Activated CD4-positive, alpha-beta T cell treated with anti-CD3 and anti-CD28 coated beads, Interleukin-2, amount 50 U/mL, for 1 hour (primary cell): ENCODE results near the gene FBXO24.
"Not testable (repeated sequence)": the region's sequence is repeated elsewhere in the genome, so short reads cannot be mapped to it uniquely, and the experiment has no call there.

Source experiments
- DNase-seq: peaks from one replicate; pipeline ENCODE4 v3.0.0-alpha.2; 2020

Gene FBXO24, protein sequence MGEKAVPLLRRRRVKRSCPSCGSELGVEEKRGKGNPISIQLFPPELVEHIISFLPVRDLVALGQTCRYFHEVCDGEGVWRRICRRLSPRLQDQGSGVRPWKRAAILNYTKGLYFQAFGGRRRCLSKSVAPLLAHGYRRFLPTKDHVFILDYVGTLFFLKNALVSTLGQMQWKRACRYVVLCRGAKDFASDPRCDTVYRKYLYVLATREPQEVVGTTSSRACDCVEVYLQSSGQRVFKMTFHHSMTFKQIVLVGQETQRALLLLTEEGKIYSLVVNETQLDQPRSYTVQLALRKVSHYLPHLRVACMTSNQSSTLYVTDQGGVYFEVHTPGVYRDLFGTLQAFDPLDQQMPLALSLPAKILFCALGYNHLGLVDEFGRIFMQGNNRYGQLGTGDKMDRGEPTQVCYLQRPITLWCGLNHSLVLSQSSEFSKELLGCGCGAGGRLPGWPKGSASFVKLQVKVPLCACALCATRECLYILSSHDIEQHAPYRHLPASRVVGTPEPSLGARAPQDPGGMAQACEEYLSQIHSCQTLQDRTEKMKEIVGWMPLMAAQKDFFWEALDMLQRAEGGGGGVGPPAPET

DNA sequence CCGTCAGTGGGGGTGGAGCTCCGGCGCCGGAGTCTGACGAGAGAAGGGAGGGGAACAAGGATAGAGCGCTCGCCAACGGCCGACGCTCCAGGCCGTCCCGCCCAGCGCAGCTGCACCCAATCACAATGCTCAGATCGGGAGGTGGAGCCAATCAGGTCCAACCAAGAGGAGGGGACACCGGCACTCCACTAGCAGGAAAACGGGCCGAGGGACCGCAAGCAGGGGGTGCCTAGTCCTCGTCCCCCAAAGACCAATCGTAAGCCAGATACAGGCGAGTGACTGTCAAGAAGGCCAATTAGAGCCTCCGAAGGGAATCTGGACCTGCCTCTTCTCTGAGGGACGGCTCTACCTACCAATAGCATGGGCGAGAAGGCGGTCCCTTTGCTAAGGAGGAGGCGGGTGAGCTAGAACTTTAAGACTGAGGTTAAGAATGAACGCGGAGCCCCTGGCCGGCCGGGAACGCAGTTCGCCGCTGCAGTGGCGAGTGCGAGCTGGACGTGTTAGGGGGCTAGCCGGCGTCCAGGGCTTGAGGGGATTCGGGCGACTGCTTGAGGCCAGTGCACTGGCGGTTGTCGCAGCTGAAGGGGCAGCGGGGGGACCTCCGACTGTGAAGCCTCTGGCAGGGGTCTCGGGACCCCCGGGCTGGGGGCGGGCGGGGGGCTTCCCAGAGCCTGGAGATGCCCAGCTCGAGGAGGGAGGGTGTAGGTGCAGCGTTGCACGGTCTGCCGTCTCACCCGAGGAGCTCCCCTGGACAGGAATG, at the start of gene FBXO24:
Gene FBXO24, plus strand, starts transcription at position 63 of the 760 bp plus-strand sequence. Its CDS starts 298 bp downstream, at position 361.
- DNase-seq: peak; percentile 99

GRCh38 chr7:100536695-100537094, 49.4 kb upstream of the FBXO24 start:
- DNase-seq: not testable (repeated sequence)

GRCh38 chr7:100538348-100538653, 47.8 kb upstream of the FBXO24 start:
- DNase-seq: no peak

DNA sequence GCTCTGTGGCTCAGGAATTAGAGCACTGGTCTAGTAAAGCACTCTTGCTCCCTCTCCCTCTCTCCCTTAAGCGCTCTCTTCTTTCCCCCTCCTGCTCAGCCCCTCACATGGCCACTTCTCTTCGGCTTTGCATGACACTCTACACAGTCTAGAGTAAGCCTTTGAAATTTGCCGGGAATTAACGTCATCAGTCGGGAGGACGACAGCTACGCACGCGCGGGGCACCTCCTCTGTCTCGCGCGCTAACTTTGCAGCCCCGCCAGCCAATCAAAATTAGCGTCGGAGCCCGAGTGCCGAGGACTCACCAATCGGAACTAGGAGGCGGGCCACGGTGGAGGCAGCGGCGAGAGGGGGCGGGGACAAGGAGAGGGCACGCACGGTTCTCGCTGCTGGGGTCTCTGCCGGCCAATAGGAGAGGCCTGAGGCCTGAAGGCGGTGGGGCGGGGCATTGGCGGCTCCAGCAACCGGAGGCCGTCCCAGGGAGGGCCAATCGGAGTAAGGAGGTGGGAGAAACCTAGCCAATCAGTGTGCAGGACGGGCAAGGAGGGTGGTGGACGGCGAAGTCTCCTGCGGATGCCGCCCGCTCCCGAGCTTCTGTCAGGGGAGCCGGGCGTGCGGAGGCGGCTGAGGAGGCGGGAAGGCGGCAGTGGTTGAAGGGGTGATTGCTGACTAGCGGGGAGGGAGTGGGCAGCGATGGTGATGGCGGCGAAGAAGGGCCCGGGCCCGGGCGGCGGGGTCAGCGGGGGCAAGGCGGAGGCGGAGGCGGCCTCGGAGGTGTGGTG, 47.3 kb upstream of the FBXO24 start, which contains the start of gene AGFG2:
Gene AGFG2, plus strand, starts transcription at position 550 of the 782 bp plus-strand sequence. Its CDS starts 144 bp downstream, at position 694.
- peak; percentile 100 for DNase-seq

GRCh38 chr7:100539436-100540006, 46.6 kb upstream of the FBXO24 start:
- DNase-seq: no peak

DNA sequence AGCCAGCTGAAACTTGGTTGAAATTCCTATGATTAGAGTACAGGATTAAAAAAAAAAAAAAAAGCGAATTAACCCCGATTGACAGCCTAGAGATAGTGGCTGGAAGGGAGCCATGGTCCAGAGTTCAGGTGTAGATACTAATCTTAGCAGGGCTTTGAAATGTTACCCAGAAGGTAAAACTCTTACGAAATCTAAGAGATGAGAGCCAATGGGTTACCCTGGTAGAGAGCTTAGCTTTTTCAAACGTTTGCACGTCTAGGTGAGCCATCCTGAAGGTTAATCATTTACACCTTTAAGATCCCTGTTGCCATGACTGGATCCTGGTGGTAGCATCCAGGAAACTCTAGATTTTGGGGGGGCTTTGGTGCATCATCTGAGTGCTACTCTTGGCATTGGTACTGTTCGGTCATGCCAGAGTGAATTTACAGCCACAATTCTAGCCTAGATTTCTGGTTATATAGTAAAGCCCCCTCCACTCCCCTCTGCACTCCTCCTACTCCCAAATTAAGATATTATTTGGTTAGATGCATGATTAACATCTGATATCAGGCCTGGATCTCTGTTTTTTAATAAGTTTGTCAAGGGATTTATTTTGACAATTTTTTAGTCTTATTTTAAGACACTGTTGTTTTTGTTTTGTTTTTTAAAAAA, 45.9 kb upstream of the FBXO24 start:
- no peak for DNase-seq

GRCh38 chr7:100541309-100541708, 44.8 kb upstream of the FBXO24 start:
- not testable (repeated sequence) for DNase-seq

GRCh38 chr7:100543586-100543985, 42.5 kb upstream of the FBXO24 start:
- DNase-seq: no peak

GRCh38 chr7:100544386-100544785, 41.7 kb upstream of the FBXO24 start:
- DNase-seq: no peak

GRCh38 chr7:100544967-100545359, 41.2 kb upstream of the FBXO24 start:
- DNase-seq: no peak

GRCh38 chr7:100545360-100546128, 40.6 kb upstream of the FBXO24 start:
- DNase-seq: peak; percentile 46

DNA sequence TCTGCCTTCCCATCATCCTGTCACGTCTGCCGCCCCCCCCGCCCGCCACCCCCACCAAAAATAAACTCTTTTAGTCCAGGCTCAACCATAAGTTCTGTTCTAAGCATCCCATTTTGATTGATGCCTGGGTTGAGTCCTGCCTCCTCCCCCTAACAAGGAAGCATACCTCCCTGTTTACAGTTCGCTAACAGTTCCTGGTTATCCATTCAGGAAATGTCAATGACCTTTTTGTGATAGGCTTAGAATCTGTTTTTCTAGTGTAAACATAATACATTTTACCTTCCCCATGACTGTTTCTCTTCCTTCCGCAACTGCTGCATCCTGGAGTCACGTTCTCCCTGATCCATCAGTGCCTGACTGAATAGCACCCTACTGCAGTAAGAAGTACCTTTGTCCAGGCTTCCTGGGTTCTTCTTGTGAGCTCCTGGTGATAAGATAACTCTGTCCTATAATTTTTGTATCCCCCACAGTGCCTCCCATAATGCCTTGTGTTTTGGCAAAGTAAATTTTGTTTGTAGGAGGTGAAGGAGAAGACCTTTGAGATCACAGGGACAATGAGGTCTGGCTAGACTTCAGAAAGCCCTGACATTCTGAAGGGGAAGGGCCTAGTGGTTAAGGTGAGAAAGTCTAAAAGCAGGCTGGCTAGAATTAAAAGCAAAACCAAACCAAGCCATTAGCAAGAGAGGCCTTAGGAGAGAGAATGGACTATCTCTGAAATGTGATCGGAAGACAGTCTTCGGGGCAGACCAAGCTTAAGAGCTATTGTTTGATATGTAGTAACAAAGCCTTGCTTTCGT, 39.8 kb upstream of the FBXO24 start:
- DNase-seq: no peak

- no peak for DNase-seq
Observed at GRCh38 chr7:100546926-100547800, 39.0 kb upstream of the FBXO24 start.

GRCh38 chr7:100547872-100548271, 38.3 kb upstream of the FBXO24 start:
- no peak for DNase-seq

DNA sequence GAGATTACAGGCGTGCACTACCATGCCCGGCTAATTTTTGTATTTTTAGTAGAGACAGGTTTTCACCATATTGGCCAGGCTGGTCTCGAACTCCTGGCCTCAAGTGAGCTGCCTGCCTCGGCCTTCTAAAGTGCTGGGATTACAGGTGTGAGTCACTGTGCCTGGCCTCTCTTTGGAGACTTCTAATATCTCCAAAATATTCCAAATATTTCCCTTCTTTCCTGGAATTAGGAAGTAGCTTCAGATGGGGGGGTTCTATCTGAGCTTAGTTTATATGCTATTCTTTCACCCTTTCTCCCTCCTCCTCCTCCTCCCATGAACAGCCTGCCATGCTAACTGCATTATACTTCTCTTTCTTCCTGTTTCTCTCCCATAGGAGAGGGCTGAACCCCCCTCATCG, 37.7 kb upstream of the FBXO24 start:
- not testable (repeated sequence) for DNase-seq

DNA sequence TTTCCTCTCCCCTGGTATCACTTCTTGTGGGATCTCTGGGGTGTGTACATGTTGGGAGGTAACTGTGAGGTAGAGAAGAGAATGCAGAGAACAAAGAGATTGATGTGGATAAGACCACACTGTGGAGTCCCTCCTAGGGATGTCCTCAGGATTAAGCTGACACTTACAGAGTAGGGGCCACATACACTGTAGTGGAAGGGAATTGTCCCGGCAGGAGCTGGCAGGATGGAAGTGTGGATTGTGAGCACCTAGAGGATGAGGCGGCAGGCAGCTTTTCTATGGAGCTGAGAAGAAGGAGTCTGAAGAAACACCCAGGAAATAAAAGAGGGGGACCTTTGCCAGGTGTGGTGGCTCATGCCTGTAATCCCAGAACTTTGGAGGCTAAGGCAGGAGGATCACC, 33.6 kb upstream of the FBXO24 start:
- no peak for DNase-seq

DNA sequence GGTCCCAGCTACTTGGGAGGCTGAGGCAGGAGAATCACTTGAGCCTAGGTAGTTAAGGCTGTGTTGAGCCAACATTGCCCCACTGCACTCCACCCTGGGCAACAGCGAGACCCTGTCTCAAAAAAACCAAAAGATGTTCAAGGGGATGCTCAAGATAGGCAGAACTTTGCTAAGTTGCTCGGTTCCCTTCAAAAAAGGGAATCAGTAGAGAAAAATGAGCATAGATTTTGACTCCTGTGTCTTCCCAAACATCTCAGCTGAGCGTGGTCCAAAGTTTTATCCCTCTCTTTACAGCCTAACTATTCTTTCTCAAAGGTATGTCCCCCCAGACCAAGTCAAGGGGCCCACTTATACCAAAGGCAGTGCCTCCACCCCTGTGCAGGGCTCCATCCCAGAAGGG, 33.1 kb upstream of the FBXO24 start:
- no peak for DNase-seq

DNA sequence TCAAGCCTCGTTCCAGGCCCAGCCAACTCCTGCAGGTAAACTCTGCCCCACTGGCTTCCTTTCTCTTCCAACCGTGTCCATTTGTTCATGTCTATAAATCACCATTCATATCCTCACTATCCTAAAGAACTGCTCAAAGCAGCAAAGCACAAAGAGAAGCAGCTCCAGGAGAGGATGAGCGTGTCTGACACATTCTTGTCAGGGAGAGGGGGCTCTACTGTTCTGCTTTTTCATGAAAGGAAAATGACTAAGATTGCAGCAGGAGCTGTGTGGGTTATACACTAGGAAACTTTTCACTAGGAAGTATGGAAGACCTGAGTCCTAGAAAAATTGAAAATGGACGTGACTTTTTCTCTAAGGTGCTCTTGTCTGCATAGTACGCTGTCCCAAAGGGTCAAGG, 30.4 kb upstream of the FBXO24 start:
- DNase-seq: no peak

GRCh38 chr7:100556541-100556940, 29.6 kb upstream of the FBXO24 start:
- no peak for DNase-seq
